Lung (tissue), 12 donors: Measurements from ENCODE around the gene KCNV2. TPM values are rescaled to one million over a fixed set of nuclear protein-coding genes. Genes with fewer than 3 reads are reported as not detected.

Experiments
- ATAC-seq: fragments of 200-7000 bp; cut with Tn5 transposase; one replicate; pipeline ENCODE4 v1.9.1; 2020; ENCODE audit warnings: moderate number of reproducible peaks; ENCODE audit not compliant: insufficient read depth, low FRiP score
- DNase-seq, 3 donors: peaks; one replicate each; pipeline ENCODE4 v3.0.0-alpha.2; 2013 to 2017
- H3K27ac ChIP-seq, 2 donors: one replicate each; pipeline ENCODE4 v1.5.1; 2013; ENCODE audit warnings: mild to moderate bottlenecking in 2 of 2, moderate library complexity in 2 of 2, control low read depth in 1 of 2, inconsistent platforms in 1 of 2, low read depth in 1 of 2, low read length in 1 of 2
- H3K27me3 ChIP-seq, 3 donors: one replicate each; pipeline ENCODE4 v1.5.1; 2013; ENCODE audit warnings: low read length in 2 of 3; ENCODE audit not compliant: control insufficient read depth in 3 of 3, insufficient read depth in 3 of 3
- H3K36me3 ChIP-seq, 4 donors: one replicate each; pipeline ENCODE4 v1.5.1; 2013; ENCODE audit warnings: low read length in 4 of 4, mild to moderate bottlenecking in 1 of 4, moderate library complexity in 1 of 4; ENCODE audit not compliant: control insufficient read depth in 4 of 4, insufficient read depth in 4 of 4
- H3K4me1 ChIP-seq, 5 donors: one replicate each; pipeline ENCODE4 v1.5.1; 2013; ENCODE audit warnings: low read length in 5 of 5, mild to moderate bottlenecking in 2 of 5, moderate library complexity in 1 of 5; ENCODE audit not compliant: control insufficient read depth in 5 of 5, insufficient read depth in 5 of 5
- H3K4me3 ChIP-seq: one replicate; pipeline ENCODE4 v1.5.1; 2013; ENCODE audit warnings: mild to moderate bottlenecking, control low read depth, moderate library complexity
- H3K9ac ChIP-seq, 2 donors: one replicate each; pipeline ENCODE4 v1.5.1; 2013; ENCODE audit warnings: low read length in 2 of 2, control low read depth in 1 of 2; ENCODE audit not compliant: insufficient read depth in 1 of 2
- H3K9me3 ChIP-seq, 4 donors: one replicate each; pipeline ENCODE4 v1.5.1; 2013; ENCODE audit warnings: low read length in 3 of 4, mild to moderate bottlenecking in 1 of 4, moderate library complexity in 1 of 4; ENCODE audit not compliant: control insufficient read depth in 4 of 4, insufficient read depth in 3 of 4
- CTCF ChIP-seq: IDR thresholded peaks from 2 replicates; pipeline ENCODE4 v1.5.1; 2012; ENCODE audit warnings: mild to moderate bottlenecking; ENCODE audit errors: control extremely low read depth, extremely low read depth
- WGBS, 2 donors: extraction: QIAGEN DNeasy Blood & Tissue Kit; methylation state at CpG; one replicate each; pipeline ENCODE4 v1.1.7; 2013; 5-methylcytosine and 5-hydroxymethylcytosine counted together
- polyA plus RNA-seq, 2 donors: library from polyadenylated mRNA; stranded (reverse); fragments of 200-250 nt; gene quantifications; one replicate each; pipeline ENCODE4 v1.2.1, GENCODE V29; 2013
- total RNA-seq, 2 donors: library from RNA; depleted of rRNA in 1 of 2; stranded (reverse); fragments of >200 nt in 1 of 2; gene quantifications; one replicate each; pipeline ENCODE4 v1.2.1, GENCODE V29; 2014 to 2021
- donor health status: control.
- donor health status: control.
- donor health status: Bipolar disorder and iron deficiency.
- donor health status: healthy.
- donor health status: DM: yes; HTN: yes; CAD: no.

KCNV2 gene
- total and polyA plus RNA-seq, 4 donors = not detected

- H3K36me3 ChIP-seq = no peaks in the 10 kb centered on the region
- no peak overlapping the region for H3K4me3 ChIP-seq
- no peak overlapping the region for H3K27ac ChIP-seq
- no peaks in the 10 kb centered on the region for H3K9me3 ChIP-seq
- H3K4me1 ChIP-seq = no peaks in the 10 kb centered on the region
- ATAC-seq (no peak), DNase-seq (no peak)
- WGBS, 2 donors = 80% methylated on average over 2 of the region's 2 CpGs
- no peak overlapping the region for H3K9ac ChIP-seq
- no peak for TF ChIP-seq CTCF
- no peaks in the 10 kb centered on the region for H3K27me3 ChIP-seq
Measured at GRCh38 chr9:2709645-2710101, 7.6 kb upstream of the KCNV2 start.

- Histone ChIP-seq H3K4me3 (no peak overlapping the region), H3K27me3 (no peaks in the 10 kb centered on the region), H3K9ac (no peak overlapping the region), H3K4me1 (no peaks in the 10 kb centered on the region), H3K36me3 (no peaks in the 10 kb centered on the region), H3K27ac (no peak overlapping the region), H3K9me3 (no peaks in the 10 kb centered on the region)
- WGBS, 2 donors = 87 to 91% methylated on average over 6 of the region's 6 CpGs
- TF ChIP-seq CTCF = no peak
- DNase-seq = no peak
- no peak for ATAC-seq
Measured at GRCh38 chr9:2711716-2712115, 5.6 kb upstream of the KCNV2 start.

- H3K36me3 ChIP-seq = no peaks in the 10 kb centered on the region
- H3K27ac ChIP-seq = no peak overlapping the region
- H3K4me3 ChIP-seq = no peak overlapping the region
- H3K27me3 ChIP-seq = no peaks in the 10 kb centered on the region
- no peak for ATAC-seq
- H3K9me3 ChIP-seq = peaks cover 0 to 5% (median 0%) of the 10 kb centered on the region in 4 donors
- 97 to 98% methylated on average over 68 to 69 of the region's 69 CpGs for WGBS, 2 donors
- TF ChIP-seq CTCF = no peak
- H3K9ac ChIP-seq = no peak overlapping the region
- DNase-seq = no peak
- H3K4me1 ChIP-seq = peaks cover 0 to 2% (median 0%) of the 10 kb centered on the region in 5 donors
Measured at GRCh38 chr9:2718001-2718697, 839 bp downstream of the KCNV2 start.

GRCh38 chr9:2718698-2719033 lies 1.4 kb downstream of the KCNV2 start:
- WGBS, 2 donors = 98 to 99% methylated on average over 29 of the region's 29 CpGs
- Histone ChIP-seq H3K36me3 (no peaks in the 10 kb centered on the region), H3K4me1 (peaks cover 0 to 2% (median 0%) of the 10 kb centered on the region in 5 donors), H3K9ac (no peak overlapping the region), H3K4me3 (no peak overlapping the region), H3K27me3 (no peaks in the 10 kb centered on the region), H3K9me3 (peaks cover 0 to 5% (median 0%) of the 10 kb centered on the region in 4 donors), H3K27ac (no peak overlapping the region)
- ATAC-seq (no peak), DNase-seq (no peak)
- TF ChIP-seq CTCF = no peak
